ENCODE measurements around the gene MST1R.
A peak's percentile ranks its signal among the peaks of the same experiment; 100 is the strongest.
"Not testable (repeated sequence)": the region's sequence is repeated elsewhere in the genome, so short reads cannot be mapped to it uniquely, and the experiment has no call there.

The MST1R gene

DNA sequence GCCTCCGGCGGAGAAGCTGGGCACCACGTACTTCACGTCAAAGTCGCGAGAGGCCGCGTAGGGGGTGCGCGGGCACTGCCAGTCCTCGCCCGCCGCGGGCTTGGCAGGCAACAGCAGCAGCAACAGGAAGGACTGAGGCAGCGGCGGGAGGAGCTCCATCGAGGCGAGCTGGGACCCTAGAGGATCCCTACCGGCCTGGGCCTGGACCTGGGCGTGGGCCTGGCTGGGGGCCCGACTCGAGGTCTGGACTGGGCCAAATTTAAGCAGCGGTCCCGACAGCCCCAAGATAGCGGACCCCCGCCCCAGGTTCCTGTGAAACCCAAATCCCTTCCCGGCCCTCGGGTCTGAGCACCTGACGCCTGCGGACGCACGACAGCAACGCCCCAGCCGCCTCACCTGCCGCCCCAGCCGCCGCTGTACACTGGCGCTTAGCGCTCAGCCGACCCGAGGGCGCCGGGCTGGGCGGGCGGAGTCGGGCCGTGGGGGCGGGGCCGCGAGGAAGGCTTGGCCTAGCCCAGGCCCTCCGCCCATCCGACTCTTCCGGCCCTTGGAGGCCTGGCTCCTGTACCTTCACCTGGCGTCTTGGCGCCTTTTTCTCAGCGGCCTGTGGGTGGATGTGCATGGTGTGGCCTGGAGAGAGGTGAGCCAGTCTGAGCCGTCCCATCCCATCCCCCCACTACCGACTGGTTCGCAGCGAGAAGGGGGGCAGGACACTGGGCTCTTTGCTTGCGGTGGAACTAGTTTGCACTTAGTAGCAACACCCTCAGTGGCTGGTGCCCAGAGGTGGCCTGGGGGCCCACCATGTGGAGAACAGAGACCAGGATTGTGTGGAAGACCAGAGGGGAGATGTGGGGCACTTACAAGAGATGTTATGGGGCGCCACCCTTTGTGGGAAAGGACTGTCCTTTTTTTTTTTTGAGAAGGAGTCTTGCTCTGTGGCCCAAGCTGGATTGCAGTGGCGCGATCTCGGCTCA lies at the start of gene MST1R:
TSS of gene MST1R (minus strand) at position 423 of the 974 bp plus-strand sequence. CDS start at position 159, 264 bp downstream.
- H3K9me3 Mint-ChIP-seq: no peaks in the 10 kb centered on the region
- H3K36me3 Mint-ChIP-seq (ENCODE audit: low read depth): no peaks in the 10 kb centered on the region
- H3K27ac Mint-ChIP-seq: peak within 1 kb of the TSS; percentile 65
- H3K4me3 Mint-ChIP-seq: peak within 1 kb of the TSS; percentile 82
- no peaks in the 10 kb centered on the region for H3K27me3 Mint-ChIP-seq
- peak; percentile 90 for DNase-seq
- H3K4me1 Mint-ChIP-seq: peaks cover 25% of the 10 kb centered on the region
- ATAC-seq: peak; percentile 97

DNA sequence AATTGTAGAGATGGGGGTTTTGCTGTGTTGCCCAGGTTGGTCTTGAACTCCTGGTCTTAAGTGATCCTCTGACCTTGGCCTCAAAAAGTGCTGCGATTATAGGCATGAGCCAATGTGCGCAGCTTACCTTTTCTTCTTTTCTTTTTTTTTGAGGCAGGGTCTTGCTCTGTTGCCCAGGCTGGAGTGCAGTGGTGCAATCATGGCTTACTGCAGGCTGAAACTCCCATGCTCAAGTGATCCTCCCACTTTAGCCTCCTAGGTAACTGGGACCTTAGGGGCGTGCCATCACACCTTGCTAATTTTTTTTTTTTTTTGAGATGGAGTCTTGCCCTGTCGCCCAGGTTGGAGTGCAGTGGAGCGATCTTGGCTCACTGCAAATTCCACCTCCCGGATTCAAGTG lies 49.3 kb upstream of the MST1R start:
- peaks cover 6% of the 10 kb centered on the region for H3K36me3 Mint-ChIP-seq (ENCODE audit: low read depth)
- H3K27me3 Mint-ChIP-seq: no peaks in the 10 kb centered on the region
- H3K9me3 Mint-ChIP-seq: no peaks in the 10 kb centered on the region
- DNase-seq (no peak), ATAC-seq (no peak)
- H3K4me3 Mint-ChIP-seq: no peak overlapping the region
- H3K27ac Mint-ChIP-seq: no peak overlapping the region
- H3K4me1 Mint-ChIP-seq: peaks cover 26% of the 10 kb centered on the region

- peaks cover 49% of the 10 kb centered on the region for H3K4me1 Mint-ChIP-seq
- no peak overlapping the region for H3K4me3 Mint-ChIP-seq
- no peaks in the 10 kb centered on the region for H3K27me3 Mint-ChIP-seq
- peaks cover 5% of the 10 kb centered on the region for H3K9me3 Mint-ChIP-seq
- peak overlapping the region; percentile 4 for H3K27ac Mint-ChIP-seq
- ATAC-seq (no peak), DNase-seq (no peak)
- H3K36me3 Mint-ChIP-seq (ENCODE audit: low read depth): peaks cover 31% of the 10 kb centered on the region
Measured at GRCh38 chr3:49942651-49943050, 39.0 kb upstream of the MST1R start.

- peak overlapping the region; percentile 94 for H3K27ac Mint-ChIP-seq
- peak overlapping the region; percentile 98 for H3K4me3 Mint-ChIP-seq
- no peak for ATAC-seq
- peaks cover 26% of the 10 kb centered on the region for H3K36me3 Mint-ChIP-seq (ENCODE audit: low read depth)
- peaks cover 39% of the 10 kb centered on the region for H3K4me1 Mint-ChIP-seq
- peaks cover 5% of the 10 kb centered on the region for H3K9me3 Mint-ChIP-seq
- DNase-seq: no peak
- no peaks in the 10 kb centered on the region for H3K27me3 Mint-ChIP-seq
Measured at GRCh38 chr3:49940667-49941249, 37.1 kb upstream of the MST1R start.

- peaks cover 5% of the 10 kb centered on the region for H3K9me3 Mint-ChIP-seq
- ATAC-seq: peak; percentile 99
- peak; percentile 94 for DNase-seq
- H3K4me1 Mint-ChIP-seq: peaks cover 32% of the 10 kb centered on the region
- H3K4me3 Mint-ChIP-seq: peak within 1 kb of the TSS; percentile 98
- H3K36me3 Mint-ChIP-seq (ENCODE audit: low read depth): peaks cover 22% of the 10 kb centered on the region
- H3K27me3 Mint-ChIP-seq: no peaks in the 10 kb centered on the region
- peak within 1 kb of the TSS; percentile 94 for H3K27ac Mint-ChIP-seq
Measured at GRCh38 chr3:49939858-49940666, 36.4 kb upstream of the MST1R start, which contains the start of gene RBM6. Gene RBM6, plus strand, starts transcription at chr3:49940150. Its CDS starts 22,492 bp downstream, at chr3:49962642.

GRCh38 chr3:49937090-49937489 lies 33.4 kb upstream of the MST1R start:
- no peaks in the 10 kb centered on the region for H3K9me3 Mint-ChIP-seq
- H3K27me3 Mint-ChIP-seq: no peaks in the 10 kb centered on the region
- ATAC-seq: no peak
- no peak overlapping the region for H3K4me3 Mint-ChIP-seq
- peaks cover 7% of the 10 kb centered on the region for H3K36me3 Mint-ChIP-seq (ENCODE audit: low read depth)
- H3K4me1 Mint-ChIP-seq: peaks cover 18% of the 10 kb centered on the region
- DNase-seq: no peak
- no peak overlapping the region for H3K27ac Mint-ChIP-seq

DNA sequence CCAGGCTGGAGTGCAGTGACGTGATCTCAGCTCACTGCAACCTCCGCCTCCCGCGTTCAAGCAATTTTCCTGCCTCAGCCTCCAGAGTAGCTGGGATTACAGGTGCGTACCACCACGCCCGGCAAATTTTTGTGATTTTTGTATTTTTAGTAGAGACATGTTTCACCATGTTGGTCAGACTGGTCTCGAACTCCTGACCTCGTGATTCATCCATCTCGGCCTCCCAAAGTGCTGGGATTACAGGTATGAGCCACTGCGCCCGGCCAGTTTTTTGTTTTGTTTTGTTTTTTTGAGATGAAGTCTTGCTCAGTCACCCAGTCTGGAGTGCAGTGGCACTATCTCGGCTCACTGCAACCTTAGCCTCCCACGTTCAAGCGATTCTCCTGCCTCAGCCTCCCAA lies 28.6 kb upstream of the MST1R start:
- H3K27me3 Mint-ChIP-seq; H3K36me3 Mint-ChIP-seq (ENCODE audit: low read depth); H3K9me3 Mint-ChIP-seq; DNase-seq; ATAC-seq; H3K4me3 Mint-ChIP-seq; H3K27ac Mint-ChIP-seq: not testable (repeated sequence)
- peaks cover 20% of the 10 kb centered on the region for H3K4me1 Mint-ChIP-seq

GRCh38 chr3:49930922-49931321 lies 27.2 kb upstream of the MST1R start:
- no peaks in the 10 kb centered on the region for H3K27me3 Mint-ChIP-seq
- no peak overlapping the region for H3K4me3 Mint-ChIP-seq
- ATAC-seq (no peak), DNase-seq (no peak)
- H3K9me3 Mint-ChIP-seq: no peaks in the 10 kb centered on the region
- H3K27ac Mint-ChIP-seq: no peak overlapping the region
- peaks cover 20% of the 10 kb centered on the region for H3K4me1 Mint-ChIP-seq
- H3K36me3 Mint-ChIP-seq (ENCODE audit: low read depth): no peaks in the 10 kb centered on the region

GRCh38 chr3:49930168-49930690 lies 26.6 kb upstream of the MST1R start:
- Mint-ChIP-seq H3K27ac (peak overlapping the region; percentile 82), H3K36me3 (ENCODE audit: low read depth) (no peaks in the 10 kb centered on the region), H3K4me1 (peaks cover 20% of the 10 kb centered on the region), H3K9me3 (no peaks in the 10 kb centered on the region), H3K27me3 (no peaks in the 10 kb centered on the region), H3K4me3 (peak overlapping the region; percentile 88)
- DNase-seq: no peak
- no peak for ATAC-seq

DNA sequence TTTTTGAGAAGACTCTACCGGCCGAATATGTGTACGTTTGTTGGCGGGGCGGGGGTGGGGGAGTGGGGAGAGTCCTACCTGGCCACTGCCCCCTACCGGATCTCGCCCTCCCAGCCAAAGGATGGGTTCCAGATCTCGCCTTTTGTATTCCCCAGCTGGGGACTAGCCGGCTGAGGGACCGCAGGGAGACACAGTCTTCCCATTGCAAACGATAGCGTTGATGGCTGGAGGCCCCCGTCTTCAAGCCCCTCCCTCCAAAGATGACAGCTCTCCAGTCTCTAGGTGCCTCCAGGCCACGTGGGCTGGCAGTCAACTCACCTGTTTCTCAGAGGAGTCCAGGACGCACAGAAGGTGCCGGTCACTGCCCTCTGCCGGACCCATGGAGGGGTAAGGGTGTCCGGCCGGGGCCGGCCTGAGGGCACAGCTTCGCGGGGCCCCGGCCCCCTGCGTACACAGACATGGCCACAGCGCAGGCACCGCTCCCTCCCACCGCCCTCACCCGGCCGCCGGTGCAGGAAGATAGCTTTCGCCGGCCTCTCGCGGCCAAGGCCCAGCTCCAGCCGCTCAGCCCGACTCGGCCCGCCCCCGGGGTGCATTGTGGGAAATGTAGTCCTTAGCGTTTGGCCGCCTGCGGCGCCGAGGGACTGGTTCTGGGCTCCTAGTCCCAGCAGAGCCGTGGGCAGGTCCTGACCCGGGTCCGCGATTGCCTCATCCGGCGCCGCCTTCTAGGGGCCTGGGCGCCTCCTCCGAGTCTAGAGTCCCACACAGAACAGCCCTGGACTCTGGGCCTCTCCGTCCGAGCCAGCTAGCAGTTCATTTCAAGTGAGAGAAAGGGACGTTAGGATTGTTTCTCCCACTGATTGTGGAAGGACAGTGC lies 25.9 kb upstream of the MST1R start, which contains the start of gene MON1A:
TSS of gene MON1A (minus strand) at position 521 of the 877 bp plus-strand sequence. CDS start 16,465 bp downstream, outside the sequence.
- Mint-ChIP-seq H3K36me3 (ENCODE audit: low read depth) (peaks cover 3% of the 10 kb centered on the region), H3K4me1 (peaks cover 20% of the 10 kb centered on the region), H3K27me3 (no peaks in the 10 kb centered on the region), H3K9me3 (no peaks in the 10 kb centered on the region), H3K4me3 (peak within 1 kb of the TSS; percentile 88), H3K27ac (peak within 1 kb of the TSS; percentile 82)
- ATAC-seq (peak; percentile 98), DNase-seq (peak; percentile 94)

- no peaks in the 10 kb centered on the region for H3K9me3 Mint-ChIP-seq
- no peak for ATAC-seq
- no peaks in the 10 kb centered on the region for H3K27me3 Mint-ChIP-seq
- no peak for DNase-seq
- H3K27ac Mint-ChIP-seq: no peak overlapping the region
- peaks cover 3% of the 10 kb centered on the region for H3K36me3 Mint-ChIP-seq (ENCODE audit: low read depth)
- H3K4me1 Mint-ChIP-seq: peaks cover 20% of the 10 kb centered on the region
- H3K4me3 Mint-ChIP-seq: peak overlapping the region; percentile 88
Measured at GRCh38 chr3:49928481-49929017, 24.9 kb upstream of the MST1R start.

GRCh38 chr3:49927798-49928197 lies 24.1 kb upstream of the MST1R start:
- Mint-ChIP-seq H3K27me3 (no peaks in the 10 kb centered on the region), H3K27ac (no peak overlapping the region), H3K4me3 (no peak overlapping the region), H3K9me3 (no peaks in the 10 kb centered on the region), H3K4me1 (peaks cover 20% of the 10 kb centered on the region), H3K36me3 (ENCODE audit: low read depth) (peaks cover 3% of the 10 kb centered on the region)
- DNase-seq (no peak), ATAC-seq (no peak)

GRCh38 chr3:49926117-49926728 lies 22.6 kb upstream of the MST1R start:
- Mint-ChIP-seq H3K27me3 (no peaks in the 10 kb centered on the region), H3K9me3 (no peaks in the 10 kb centered on the region), H3K27ac (no peak overlapping the region), H3K4me3 (no peak overlapping the region), H3K36me3 (ENCODE audit: low read depth) (peaks cover 3% of the 10 kb centered on the region), H3K4me1 (peaks cover 20% of the 10 kb centered on the region)
- DNase-seq: no peak
- ATAC-seq: no peak

Data from activated naive CD8-positive, alpha-beta T cell treated with anti-CD3 and anti-CD28 coated beads, Interleukin-2, amount 50 U/mL, for 24 hours (primary cell).